Measurements from ENCODE around the gene SSBP3.

DNA sequence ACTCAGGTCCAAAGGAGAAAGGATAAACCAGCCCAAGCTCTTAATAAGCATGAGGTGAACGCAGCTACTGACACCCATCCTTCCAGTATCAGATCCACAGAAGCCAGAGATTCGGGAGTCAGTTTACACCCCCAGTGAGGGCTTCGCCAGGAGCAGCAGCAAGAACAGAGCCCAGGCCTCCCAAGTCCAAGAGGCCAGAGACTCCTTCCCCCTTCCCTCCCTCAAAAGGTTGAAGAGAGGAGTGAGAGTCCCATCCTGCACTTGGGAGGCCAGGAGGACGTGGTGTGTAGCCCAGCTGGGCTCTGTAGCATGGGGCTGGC, 133.5 kb downstream of the SSBP3 start:
- TF ChIP-seq PAX5 (IDR thresholded peaks at IDR 0.05; ENCODE audit: insufficient read depth, low read length, severe bottlenecking), result no peak
- TF ChIP-seq POU2F2 (IDR thresholded peaks at IDR 0.05; ENCODE audit: low read depth, low read length), result no peak
